DOHH2 (cell line): Measurements from ENCODE around the gene HSPB1.

Experiments
- EZH2phosphoT487 ChIP-seq: fragments of 200-600 bp; sonication (generic); IDR thresholded peaks from 2 replicates; pipeline ENCODE4 v1.6.1; 2017; ENCODE audit warnings: borderline replicate concordance, mild to moderate bottlenecking, antibody characterized with exemption, low read length, moderate library complexity, mixed read lengths
- TF ChIP-seq, protein P1 (sequence below): fragments of 200-600 bp; sonication (generic); IDR thresholded peaks from one replicate; pipeline ENCODE4 v1.5.1; 2014; ENCODE audit warnings: antibody characterized with exemption, mild to moderate bottlenecking, low read depth, low read length; ENCODE audit not compliant: poor library complexity, severe bottlenecking

DNA sequence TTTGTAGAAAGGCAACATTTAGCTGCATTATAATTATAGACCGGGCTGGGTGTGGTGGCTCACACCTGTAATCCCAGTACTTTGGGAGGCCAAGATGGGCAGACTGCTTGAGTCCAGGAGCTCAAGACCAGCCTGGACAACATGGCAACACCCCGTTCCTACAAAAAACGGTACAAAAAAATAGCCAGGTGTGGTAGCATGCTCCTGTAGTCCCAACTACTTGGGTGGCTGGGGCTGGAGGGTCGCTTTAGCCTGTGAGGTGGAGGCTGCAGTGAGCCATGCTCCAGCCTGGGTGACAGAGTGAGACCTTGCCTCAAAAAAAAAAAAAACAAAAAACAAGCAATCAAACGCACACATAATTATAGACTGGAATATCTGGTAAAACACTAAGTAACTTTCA is 51.3 kb downstream of the HSPB1 start:
- TF ChIP-seq, protein P1, sequence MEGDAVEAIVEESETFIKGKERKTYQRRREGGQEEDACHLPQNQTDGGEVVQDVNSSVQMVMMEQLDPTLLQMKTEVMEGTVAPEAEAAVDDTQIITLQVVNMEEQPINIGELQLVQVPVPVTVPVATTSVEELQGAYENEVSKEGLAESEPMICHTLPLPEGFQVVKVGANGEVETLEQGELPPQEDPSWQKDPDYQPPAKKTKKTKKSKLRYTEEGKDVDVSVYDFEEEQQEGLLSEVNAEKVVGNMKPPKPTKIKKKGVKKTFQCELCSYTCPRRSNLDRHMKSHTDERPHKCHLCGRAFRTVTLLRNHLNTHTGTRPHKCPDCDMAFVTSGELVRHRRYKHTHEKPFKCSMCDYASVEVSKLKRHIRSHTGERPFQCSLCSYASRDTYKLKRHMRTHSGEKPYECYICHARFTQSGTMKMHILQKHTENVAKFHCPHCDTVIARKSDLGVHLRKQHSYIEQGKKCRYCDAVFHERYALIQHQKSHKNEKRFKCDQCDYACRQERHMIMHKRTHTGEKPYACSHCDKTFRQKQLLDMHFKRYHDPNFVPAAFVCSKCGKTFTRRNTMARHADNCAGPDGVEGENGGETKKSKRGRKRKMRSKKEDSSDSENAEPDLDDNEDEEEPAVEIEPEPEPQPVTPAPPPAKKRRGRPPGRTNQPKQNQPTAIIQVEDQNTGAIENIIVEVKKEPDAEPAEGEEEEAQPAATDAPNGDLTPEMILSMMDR = no peak
- no peak for TF ChIP-seq EZH2phosphoT487
